Hepatic stellate cell (primary cell): ENCODE data around the gene MITD1.
"Not testable (repeated sequence)": the region's sequence is repeated elsewhere in the genome, so short reads cannot be mapped to it uniquely, and the experiment has no call there.

ENCODE experiments used
- DNase-seq: peaks from one replicate; pipeline ENCODE4 v3.0.0; 2011; ENCODE audit warnings: low spot score

MITD1 gene

DNA sequence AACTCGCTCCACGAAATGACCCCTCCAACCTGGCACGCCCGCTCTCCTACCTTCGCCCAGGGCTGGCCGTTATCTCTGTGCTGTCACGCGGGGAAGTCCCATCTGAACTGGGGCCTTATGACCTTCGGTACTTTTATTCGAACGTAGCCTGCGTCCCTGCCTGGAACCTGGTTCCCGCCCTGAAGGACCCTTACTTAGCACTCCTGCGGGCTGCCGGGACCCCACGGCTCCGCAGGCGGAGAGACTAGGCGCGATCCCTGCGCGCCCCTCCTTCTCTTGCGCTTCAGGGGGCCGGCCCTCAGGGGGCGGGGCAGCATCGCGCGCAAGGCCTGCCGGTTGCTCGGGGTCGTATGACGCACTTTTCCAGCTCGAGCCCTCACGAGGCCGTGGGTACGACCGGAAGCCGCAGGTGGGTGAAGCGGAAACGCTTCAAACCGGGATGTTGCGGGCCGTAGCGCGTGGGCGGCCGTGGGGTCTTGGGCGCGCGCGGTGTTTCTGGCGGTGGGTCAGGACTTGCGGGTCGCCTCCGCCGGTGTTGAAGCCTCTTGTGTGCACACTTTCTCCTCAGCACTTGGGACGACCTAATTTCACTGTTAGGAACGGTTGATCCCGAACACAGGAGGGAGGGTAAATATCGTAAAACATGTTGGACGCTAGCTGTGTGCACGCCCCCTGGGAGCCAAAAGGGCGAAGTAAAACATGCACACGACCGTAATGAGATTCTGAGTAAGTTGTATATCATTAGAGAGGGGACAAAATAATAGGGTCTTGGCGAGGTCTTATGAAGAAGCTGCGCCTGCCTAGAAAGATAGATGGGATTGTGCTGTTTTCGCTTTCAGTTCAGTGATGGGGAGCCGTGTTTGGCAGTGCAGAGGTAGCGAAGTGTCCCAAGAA lies 26.0 kb downstream of the MITD1 start, which contains the start of the genes LIPT1 and TSGA10:
Gene LIPT1, plus strand, starts transcription at position 325 of the 894 bp plus-strand sequence. CDS start 6,991 bp downstream, outside the sequence.
Gene TSGA10, minus strand, starts transcription at position 300 of the 894 bp plus-strand sequence. CDS start 45,503 bp downstream, outside the sequence.
- DNase-seq, result peak; percentile 94

DNA sequence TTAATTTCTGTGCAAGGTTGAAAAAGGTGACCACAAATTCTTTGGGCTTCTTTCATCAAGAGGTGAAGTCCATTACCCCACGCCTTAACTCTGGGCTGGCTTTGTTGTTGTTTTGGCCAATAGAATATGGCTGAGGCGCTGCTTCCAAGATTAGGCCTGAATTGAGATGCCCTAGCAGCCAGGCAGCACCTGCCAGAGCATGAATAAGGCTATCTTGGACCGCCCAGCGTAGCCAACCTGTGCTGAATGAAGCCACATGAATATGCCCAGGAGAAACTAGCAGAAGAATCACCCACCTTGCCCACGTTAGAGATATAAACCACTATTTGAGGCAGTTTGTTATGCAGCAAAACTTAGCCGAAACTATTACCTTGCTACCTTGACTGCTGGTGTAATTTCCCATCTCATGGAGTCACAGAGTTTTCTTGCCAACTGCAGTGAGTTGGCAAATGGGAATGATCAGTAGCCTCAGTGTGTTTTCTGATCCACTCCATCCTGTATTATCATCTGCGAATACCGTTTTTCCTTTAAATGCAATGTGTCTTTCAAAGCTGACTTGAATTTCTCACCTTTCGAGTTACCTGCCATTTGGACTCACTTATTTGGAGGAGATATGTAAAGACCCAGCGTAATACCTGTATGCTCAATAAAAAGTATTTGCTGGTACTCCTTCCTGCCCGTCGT lies 26.8 kb downstream of the MITD1 start:
- peak; percentile 12 for DNase-seq

DNA sequence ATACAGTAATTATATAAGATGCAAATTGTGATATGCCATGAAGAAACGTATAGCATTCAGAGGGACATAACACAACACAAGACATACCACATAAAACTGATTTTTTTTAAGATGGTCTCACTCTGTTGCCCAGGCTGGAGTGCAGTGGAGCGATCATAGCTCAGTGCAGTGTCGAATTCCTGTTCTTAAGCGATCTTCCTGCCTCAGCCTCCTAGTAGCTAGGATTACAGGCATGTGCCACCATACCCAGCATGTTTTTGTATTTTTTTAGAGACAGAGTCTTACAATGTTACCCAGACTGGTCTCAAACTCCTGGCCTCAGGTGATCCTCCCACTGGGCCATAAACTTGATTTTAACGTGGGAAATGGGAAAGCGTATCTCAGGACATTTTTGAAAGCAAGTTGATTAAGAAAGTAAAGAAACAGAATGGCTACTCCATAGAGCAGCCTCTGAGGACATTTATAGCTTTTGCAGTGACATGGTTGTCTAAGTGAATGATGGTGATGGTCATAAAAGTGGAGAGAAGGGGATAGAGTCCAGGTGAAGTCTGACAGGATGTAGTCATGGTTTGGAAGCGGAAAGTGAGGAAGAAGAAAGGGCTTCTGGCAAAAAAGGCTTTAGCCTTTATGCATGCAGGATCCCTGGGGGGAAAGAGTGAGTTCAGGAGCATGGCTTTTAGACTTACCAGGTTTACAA lies 28.5 kb downstream of the MITD1 start:
- no peak for DNase-seq

DNA sequence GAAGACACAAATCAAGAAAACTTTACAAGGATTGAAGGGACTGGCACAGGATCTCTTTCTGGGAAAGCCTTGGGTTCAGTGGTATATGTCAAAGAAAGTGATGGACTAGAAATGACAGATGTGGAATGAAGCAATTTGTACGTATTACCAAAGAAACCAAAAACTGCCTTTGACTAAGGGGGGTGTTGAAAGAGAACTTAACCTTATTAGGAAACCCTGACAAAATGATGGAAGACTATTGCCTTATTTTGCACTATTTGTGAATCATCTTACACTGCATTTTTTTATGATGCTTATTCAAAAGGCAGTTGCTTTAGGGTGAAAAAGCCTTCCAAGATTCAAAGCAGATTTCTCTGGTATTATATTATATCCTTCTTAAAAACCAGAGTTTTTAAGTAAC lies 30.2 kb downstream of the MITD1 start:
- no peak for DNase-seq

DNA sequence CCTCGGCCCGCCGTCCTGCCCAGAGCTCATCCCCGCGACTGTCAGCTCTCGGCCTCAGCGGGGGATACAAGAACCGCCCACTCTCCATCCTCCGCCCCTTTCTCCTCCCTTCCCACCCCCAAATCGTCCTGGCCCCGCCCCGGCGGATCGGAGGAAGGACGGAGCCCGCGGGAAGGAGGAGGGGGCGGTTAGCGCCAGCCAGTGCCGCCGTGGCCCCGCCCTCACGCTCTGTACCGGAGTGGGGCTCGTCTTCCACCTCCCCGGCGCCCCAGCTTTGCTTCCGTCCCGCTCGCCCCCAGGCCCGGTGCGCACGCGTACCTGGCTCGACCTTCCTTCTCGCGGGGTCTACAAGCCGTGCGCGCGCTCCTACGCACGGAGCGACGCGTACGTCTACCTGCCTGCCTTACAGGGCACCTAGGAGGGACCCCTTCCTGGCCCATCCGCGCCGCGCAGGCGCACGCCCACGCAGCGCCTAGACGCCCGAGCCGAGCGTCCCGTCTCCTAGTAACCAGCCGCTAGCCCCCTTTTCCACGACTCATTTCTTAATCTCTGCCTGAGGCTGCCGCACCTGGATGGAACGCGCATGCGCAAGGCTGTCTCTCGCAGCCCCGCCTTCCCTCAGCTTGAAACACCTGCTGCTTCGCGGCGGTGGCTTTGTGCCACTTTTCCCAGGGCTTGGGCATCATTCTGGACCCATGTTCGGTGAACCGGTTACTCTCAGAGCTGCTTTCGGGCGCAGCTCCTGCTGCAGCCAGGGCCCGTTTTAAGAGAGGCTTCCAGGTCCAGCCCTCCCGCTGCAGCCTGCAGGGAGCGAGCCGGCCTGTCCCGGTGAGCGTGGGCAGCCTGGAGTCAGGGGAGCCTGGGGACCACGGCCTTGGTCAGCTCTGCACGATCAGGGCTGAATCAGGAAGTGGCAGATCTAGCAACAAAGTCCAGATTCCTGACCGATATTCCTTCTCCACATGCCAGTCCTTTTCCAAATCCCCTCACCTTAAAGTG lies 39.4 kb downstream of the MITD1 start, which contains the start of gene C2orf15:
Gene C2orf15, plus strand, starts transcription at position 598 of the 999 bp plus-strand sequence. CDS start 8,852 bp downstream, outside the sequence.
- peak; percentile 73 for DNase-seq

DNA sequence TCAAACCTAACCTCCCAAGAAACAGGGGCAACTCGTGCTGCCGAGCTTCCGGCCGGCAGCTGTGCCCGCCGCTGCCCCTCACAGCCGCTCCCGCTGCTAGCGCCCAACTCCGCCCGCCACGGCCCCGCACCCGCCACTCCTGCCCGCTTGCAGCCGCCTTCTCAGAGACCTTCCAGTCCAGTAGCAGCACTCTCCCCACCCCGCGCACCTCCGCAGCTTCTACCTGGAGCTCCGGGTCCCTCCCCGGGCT lies 40.1 kb downstream of the MITD1 start:
- peak; percentile 25 for DNase-seq

DNA sequence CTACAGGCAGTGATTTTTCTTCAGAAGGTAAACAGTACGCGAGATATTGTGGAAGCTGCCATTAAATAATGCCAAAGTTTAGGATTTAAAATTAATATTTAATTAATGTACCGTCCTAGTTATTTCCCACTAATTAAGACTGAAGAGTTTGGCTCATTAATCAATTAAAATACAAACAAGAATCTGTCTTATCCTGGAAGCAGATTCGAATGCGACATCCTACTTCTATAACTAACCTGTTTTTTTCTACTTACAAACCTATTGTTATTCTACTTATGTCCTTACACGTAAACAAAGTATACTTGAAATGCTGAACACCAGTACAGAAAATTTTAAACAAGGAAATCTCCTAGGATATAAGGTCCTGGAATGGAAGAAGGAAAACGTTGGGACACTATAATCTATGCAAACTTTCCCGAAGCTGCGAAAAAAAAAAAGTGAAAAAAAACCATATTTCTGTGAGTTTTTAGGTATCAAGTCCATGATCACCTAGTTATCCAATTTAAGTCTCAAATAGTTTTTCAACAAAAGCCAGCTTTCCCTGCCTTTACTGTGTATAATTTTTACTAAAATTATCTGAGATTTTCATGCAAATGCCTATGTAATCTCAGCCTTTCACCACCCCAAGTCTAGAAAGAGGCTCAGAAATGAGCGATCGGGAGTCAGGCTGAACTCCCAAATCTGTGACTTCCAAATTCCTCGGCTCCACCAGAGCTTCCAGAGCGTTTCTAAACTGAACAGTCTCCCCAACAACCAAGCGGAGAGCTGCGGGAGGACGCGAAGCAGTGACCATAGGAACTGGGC lies 40.6 kb downstream of the MITD1 start:
- DNase-seq, result no peak

DNA sequence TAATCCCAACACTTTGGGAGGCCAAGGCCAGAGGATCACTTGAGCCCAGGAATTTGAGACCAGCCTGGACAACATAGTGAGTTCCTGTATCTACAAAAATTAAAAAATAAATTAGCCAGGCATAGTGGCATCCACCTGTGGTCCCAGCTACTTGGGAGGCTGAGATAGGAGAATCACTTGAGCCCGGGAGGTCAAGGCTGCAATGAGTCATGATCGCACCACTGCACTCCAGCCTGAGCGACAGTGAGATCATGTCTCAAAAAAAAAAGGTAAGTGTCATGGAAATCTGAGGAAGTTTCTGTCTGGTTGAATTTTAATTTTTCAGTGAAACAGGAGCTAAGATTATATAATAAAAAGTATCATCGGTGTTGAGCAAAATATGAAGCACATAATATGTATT lies 41.9 kb downstream of the MITD1 start:
- no peak for DNase-seq

DNA sequence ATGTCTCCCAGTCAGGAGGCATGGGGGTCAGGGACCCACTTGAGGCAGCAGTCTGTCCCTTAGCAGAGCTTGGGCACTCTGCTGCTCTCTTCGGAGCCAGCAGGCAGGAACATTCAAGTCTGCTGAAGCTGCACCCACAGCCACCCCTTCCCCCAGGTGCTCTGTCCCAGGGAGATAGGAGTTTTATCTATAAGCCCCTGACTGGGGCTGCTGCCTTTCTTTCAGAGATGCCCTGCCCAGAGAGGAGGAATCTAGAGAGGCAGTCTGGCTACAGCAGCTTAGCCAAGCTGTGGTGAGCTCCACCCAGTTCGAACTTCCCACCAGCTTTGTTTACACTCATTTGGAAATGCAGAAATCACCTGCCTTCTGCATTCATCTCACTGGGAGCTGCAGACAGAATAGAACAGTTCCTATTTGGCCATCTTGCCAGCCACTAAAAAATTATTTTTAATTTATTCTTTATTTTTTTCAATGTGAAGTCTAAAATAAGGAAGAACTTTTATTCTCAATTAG lies 45.8 kb downstream of the MITD1 start:
- DNase-seq, result not testable (repeated sequence)

DNA sequence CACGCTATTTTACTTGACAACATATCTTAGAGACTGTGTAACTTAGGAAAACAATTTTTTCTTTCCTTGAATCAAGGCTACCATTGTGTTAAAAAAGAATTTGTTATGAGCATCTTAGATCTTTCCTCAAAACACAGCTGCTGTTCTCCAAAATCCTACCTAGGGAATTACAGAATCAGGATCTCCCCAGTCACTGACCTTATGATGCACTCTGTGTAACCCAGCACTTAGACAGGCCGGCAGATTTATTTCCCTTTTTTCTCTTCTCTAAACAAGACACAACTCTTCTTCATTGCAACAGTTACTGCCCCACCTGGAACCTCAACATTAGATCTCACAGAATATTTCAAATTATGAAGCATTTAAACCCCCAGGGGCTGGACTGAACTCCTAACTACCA lies 52.9 kb downstream of the MITD1 start:
- no peak for DNase-seq
